ENCODE results near the gene COPB1.

COPB1 gene

DNA sequence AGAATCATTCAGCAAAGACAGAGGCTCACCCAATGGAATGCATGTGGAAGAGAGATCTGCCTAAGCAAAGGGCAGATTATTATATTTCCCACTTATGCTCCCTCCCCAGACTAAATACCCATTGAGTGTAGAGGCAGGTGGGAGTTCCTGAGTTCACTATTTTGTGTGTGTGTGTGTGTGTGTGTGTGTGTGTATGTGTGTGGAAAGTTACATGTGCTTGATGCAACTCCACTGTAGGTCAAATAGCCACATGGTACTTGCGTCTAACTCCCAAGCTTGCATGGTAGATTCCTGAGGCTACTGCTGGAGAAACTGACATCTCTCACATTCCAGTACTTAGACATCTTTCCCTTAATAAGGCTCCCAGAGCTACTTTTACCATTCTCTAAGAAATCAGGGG lies 3.4 kb upstream of the COPB1 start:
- DNase-seq, result no peak

DNA sequence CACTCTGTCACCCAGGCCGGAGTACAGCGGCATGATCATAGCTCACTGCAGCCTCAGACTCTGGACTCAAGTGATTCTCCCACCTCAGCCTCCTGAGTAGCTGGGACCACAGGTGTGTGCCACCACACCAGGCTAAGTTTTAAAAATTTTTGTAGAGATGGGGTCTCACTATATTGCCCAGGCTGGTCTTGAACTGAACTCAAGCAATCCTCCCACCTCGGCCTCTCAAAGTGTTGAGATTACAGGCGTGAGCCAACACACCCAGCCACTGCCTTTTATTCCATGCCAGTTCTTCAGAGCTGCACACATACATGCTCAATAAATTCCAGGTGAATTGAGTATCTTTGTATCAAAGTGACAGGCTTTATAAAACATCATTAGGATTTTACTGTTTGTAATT lies 2.4 kb upstream of the COPB1 start:
- DNase-seq, result no peak

DNA sequence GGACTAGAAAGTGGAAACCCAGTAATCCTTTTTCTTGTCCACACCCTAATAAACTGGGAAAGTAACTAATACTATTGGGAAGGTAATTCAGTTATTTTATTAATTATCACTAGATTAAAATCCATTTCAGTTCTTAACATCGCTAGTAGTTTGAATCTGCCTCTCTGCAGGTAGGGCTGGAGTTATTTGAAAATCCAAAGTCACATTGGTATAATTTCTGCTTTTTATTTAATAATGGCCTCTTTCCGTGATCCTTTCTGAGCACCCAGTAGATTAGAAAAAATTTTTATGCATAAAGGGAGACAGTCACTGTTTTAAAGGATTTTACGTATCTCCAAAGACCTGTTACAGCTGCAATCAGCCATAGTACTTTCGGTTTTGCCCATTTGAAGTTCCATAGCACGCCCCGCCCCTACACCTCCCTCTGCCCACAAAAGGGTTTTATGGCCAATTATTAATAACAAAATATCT lies 605 bp upstream of the COPB1 start:
- DNase-seq, result peak; percentile 53

DNA sequence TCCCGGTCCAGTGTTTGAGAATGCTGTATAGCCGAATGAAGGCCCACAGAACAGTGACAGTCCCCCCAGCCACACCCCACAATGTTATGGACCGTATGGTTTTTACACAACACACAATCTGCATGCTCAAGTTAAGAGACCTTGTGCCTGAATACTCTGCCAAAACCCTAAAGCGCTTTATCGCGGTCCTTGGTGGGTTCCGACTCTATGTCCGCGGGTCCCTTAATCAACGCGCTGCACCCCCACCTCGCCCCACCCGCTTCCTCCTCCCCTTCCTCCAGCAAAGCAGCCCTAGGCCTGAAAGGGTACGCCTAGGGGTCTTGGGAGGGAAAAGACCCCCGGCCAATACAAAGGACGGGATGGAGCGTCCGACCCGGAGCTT lies 442 bp downstream of the COPB1 start:
- peak; percentile 57 for DNase-seq

DNA sequence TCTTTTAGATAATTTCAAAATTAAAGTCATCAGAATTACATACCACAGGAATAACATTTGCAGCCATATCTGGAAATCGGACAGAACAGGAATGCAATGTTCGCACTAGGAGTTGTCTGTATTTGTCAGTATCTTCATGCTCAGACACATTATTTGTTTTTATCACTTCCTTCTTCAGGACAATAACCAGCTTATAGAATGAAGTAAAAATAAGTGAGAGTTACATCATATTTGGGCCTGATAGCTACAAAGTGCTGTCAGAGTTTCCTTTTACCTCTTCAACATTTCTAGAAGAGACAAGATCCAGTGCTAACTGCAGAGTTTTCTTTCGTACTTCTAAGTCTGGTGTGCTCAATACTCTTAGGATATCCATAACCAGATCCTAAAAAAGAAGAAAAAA lies 18.9 kb downstream of the COPB1 start:
- no peak for DNase-seq

DNA sequence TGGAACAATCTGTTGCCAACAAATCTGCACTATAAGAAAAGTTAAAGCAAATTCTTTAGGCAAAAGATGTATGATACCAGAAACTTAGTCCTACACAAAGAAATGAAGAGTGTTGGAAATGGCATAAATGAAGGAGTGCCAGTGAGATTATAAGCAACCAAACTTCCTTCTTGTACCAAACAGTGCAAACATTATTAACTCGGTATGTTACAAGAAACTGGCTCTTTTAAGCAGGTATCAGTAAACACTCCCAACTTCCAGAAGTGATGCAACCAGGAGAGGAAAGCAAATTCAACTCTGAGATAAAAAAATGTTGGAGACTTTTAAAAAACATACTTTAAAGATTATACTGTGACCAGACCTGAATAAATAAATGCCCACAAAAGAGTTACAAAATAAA lies 28.5 kb downstream of the COPB1 start:
- no peak for DNase-seq

DNA sequence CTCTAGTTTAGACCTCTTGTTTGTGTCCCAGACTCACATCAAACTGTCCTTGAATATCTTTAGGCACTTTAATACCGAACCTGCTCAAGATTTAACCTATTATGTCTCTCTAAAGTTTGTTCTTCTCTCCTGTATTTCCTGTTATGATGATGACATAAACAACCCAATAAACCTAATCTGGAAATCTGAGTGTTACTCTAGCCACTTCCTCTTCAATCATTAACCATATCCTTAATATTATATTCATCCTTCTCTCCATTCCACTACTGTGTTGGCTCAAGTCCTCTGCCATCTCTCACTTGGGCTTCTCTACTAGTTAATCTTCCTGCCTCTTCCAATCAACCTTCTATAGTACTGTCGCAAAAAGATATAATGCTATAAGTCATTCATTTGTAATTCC lies 36.0 kb downstream of the COPB1 start:
- DNase-seq, result no peak

DNA sequence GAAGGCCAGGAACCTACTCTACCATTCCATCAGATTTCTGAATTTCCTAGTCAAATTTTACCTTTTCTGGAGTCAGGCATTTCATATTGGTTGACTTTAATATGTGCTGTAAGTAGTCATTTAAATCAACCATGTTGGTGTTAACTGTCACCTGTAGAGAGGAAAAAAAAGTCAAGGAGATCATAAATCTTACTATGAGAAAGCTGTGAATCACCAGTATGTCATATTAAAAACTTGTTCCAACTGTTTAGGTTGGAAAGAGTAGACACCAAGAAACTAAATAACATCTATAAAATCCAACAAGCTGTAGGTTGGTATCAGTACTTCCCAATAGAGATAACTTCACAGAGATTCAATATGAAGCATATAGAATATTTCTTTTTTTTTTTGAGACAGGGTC lies 39.5 kb downstream of the COPB1 start:
- DNase-seq, result no peak

DNA sequence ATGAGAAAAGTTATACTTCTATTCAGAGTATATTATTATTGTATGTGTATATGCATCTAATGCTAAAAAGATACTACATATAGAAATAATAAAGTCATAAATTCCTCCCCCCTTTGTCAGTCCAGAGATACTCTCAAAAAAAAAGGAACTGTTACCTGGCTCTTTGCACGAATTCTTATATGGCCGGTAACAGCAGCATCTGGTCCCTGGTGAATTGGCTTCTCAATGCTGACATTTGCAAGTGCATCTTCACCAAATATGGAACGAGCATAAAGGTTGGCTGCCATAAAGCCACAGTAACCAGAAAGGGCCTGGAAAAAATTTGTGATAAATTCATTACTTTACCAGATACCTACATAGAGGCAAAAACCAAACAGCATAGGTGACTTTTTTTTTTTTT lies 41.2 kb downstream of the COPB1 start:
- no peak for DNase-seq

DNA sequence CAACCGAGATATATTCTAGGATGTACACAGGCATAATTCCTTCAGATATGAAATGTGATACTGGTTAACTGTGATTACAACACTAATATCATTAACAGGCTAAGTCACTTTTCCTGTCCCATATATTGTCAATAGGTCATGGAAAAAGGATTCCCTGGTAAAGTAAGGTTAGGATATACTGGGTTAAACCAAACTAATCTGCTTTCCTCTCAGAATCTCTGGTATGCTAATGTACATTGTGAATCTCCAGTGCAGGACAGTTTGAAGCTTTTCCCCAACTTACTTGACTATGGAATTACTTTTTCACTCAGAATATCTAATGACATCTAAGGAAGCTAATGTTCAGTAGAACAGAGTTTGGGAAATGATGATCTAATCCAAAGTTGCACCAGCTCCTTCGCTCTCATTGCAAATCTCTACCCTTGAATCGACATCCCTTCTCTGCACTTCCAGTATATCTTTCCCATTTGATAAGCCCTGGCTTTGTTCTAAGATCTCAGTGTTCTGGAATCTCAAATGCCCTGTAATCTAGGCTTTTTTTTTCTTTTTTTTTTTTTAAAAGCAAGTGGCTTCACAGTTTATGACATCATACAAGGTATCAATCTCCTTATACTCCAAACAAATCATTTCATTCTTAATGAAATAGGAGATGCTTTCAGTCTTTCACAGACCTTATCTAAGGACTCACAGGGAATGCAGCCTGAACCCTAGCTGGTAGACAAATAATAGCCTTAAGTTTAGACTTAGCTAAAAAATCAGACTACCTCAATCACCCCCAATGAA lies 43.8 kb downstream of the COPB1 start:
- DNase-seq, result no peak

DNA sequence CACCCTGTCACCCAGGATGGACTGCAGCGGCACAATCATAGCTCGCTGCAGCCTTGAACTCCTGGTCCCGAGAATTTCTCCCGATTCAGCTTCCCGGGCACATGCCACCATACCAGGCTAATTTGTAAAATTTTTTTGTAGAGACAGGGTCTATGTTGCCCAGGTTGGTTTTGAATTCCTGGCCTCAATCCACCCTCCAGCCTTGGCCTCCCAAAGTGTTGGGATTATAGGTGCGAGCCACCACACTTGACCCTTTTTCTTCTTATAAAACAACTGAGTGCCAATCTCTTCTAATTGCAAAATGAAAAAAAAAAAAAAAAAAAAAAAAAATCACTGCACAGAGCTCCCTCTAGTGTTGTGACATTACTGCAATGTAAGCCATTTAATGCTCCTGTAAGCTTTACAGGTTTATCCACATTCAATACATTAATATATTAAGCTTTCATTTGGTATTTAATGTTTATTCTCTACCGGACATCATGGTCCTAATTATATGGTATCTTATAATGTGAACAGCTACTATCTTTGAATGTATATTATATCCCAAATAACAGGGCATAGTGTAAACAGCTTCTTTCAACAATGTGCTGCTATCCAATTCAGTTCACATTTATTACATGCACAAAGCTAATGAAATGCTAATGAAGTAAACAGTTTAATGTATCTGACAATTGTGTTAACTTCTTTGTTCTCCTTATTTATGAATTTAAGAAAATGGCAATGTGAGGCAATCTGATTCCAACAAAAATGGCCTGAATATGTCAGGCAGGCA lies 44.6 kb downstream of the COPB1 start:
- no peak for DNase-seq

DNA sequence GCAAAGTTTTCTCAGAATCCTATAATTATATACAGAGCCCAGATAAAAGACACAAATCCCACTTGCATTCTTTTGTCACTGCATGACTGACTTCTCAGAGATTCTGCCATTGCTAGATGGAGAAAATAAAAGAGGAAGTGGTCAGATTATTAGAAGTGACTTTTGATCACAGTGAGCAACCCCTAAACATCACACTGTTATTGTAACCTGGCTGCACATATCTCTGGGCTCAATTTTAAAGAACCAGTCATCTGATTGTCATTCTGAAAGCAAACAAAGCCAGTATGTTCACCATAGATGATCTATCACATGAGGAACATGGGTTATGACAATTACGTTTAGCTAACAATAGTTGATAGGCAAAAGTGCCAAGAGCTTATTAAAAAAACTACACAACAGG lies 47.8 kb downstream of the COPB1 start:
- DNase-seq, result no peak

DNA sequence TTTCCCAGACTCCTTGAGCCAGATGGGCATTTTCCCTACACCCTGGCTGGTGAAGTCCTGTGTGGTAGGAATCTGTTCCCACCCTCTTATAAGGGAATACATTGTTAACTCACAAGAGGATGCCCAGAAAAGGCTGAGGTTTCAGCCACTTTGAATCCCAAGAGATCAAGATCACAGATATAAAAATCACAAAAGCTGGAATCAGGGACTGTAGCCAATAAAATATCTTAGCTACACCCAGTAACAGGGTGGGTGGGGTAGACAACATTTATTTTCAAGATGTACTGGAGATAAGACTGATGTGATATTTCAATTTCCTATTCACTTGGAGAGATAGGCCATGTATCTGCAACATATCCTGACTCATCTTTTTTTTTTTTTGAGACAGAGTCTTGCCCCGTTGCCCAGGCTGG lies 50.3 kb downstream of the COPB1 start:
- DNase-seq, result no peak

DNA sequence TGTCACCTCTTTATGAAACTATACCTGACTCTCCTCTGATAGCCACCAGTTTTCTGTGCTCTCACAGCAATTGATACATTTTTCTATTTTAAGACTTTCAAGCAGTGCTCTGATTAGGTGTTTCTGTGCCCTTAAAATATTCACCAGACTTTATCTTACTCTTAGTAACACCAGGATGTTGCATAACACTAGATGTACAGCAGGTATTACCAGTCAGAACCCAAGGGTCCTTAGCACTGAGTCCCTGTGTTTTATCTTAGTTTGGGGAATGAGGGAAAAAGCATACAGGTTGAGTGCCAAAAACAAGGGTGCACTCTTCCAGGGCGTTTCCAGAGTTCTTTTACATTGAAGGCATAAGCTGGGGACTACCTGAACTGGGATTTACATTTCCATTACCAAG lies 51.4 kb downstream of the COPB1 start:
- DNase-seq, result no peak

DNA sequence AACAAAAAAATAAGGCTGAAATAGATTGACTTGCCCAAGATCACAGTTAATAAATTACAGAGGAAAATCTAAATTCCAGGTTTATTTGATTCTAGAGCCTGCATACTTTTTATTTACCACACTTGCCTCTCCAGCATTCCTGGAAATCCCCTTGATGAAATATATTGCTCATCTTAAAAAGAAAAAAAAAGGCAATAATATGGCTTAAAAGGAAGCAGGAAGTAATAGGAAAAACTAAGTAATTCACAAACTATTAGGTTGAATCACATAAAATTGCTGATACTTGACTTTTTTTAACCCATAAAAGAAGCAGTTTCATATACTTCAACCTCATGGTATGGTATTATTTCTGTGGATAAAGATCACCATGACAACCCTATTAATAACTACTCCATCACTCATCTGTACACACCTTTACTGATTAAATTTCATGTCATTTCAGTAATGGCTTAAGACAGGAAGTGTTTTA lies 52.9 kb downstream of the COPB1 start:
- no peak for DNase-seq

DNA sequence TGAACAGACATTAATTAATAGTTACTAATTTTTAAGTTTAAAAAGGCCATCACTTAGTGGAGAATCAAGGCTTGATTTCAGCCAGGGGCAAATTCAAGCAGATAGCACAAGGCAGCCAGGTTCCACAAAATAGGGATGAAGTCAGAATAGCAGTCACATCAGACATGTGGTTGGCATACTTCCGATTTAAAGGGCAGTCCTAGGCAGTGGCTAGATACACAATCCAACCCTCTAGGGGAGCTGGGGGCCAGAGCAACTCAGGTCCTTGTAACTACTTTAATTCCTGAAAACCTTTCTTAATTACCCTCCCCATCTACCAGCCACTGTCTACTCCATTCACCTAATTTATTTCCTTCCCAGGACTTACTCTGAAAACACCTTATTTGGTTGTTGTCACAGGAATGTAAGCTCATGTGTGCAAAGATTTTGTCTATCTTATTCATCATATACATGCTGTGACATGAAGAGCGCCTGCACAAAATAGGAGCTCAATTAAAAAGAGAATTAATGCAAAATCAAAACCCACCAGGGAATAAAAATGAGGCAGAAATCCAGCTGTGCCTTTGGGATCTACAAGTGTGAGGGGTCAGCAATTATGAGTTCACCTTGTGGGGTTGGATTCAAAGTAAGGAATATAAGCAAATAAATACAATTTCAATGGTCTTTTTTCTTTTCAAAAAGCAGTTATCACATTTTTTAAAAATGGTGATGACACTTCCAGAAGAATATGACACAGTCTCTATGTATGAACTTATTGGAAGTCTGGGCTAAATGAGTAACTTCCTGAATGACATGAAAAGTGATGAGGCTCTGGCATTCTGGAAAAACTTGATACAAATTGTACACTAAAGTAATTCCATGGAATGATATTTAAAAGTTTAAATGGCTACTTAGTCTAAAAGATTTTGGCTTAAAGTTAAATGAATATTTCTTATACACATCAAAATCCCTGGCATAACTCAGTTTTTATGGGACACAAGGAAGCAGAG lies 53.8 kb downstream of the COPB1 start:
- DNase-seq, result no peak

DNA sequence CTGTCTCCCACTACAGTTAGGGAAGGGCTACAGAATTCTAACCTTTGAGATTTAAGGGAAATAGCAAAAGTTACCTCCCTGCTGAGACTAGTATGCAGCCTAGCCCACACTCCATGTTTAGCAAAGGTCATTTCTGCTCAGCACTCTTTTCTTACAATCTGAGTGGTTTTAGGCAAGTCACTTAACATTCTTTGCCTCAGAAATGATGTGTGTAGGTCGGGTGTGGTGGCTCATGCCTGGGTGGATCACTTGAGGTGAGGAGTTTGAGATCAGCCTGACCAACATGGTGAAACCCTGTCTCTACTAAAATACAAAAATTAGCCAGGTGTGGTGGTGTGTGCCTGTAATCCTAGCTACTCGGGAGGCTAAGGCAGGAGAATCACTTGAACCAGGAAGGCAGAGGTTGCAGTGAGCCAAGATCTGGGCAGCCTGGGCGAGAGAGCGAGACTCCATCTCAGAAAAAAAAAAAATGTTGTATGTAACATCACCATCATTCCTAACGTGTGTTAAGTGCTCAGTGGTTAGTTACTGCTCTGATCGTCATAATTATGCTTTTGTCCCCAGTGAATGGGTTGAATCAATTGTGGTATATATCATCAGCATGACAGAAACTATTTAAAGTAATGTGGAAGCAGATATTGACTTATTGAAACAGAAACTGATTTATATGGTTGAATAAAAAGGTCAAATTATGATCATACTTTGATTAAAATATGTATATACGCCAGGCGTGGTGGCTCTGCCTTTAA lies 55.0 kb downstream of the COPB1 start:
- DNase-seq, result no peak

DNA sequence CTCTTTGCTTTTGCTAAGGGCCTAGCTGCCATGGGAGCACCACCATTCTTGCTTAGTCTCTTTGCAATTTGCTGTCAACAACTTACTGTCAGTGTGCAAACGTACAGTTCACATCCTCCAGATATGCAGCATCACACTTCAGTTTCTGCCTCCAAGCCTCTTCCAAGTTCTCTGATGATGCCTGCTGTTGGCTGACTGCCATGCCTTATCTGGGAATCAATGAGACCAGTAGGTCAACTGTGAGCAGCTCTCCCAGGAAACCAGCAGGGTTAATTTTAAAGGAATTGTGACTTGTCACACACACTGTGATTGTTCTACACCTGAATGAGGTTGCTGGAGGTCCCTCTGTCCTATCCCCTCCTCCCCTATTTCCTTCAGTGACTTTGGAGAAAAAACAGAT lies 56.0 kb downstream of the COPB1 start:
- DNase-seq, result no peak

DNA sequence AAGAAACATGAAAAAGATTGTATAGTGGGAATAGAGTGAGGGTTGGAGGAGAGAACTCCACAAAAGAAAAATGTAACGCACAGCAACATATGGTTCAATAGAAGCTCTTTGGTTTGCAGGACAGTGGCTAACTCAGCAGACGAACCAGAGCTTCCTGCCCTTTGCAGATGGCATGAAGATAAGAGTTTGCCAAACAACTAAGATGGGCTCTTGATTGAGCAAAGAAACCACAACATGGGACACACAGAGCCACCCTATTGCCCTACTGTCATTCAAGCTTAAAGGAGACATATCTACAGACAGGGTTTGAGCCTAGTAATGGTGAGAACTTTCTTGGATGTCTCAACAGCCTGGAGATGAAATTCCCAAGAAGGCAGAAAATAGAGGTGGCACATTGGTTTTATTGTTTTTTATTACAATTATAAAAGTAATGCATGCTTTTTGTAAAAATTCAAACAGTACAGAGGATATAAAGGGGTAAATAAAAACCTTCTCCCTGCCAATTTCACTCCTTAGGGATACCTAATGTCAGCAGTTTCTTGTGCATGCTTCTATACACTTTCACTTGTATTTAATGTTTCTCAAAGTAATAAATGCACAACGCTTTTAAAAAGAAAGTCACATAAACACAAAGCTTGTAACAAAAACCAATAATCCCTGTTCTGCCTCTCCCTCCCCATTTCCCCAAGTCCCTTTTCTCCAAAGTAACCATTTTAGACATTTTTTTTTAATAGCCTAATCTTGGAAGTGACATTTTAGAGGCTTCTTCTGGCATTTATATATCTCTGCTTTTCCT lies 63.7 kb downstream of the COPB1 start:
- no peak for DNase-seq

DNA sequence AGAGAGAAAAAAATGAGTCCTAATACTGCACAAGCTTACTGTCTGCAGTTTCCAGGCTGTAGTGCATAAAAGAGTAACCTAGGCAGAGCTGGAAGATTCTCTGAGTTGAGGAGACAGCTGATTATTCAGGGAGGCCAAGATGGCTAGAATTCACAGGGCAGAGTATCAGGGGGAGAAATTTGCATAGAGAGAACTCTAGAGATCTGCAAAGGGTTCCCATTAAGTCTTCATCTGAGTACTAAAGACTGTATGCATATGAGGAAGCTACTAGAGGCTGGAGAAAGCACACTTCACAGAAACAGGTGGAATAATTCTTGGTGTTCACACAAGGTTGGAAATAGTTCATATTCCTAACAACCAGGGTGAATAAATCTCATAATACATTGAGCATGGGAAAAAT lies 74.0 kb downstream of the COPB1 start:
- DNase-seq, result no peak

DNA sequence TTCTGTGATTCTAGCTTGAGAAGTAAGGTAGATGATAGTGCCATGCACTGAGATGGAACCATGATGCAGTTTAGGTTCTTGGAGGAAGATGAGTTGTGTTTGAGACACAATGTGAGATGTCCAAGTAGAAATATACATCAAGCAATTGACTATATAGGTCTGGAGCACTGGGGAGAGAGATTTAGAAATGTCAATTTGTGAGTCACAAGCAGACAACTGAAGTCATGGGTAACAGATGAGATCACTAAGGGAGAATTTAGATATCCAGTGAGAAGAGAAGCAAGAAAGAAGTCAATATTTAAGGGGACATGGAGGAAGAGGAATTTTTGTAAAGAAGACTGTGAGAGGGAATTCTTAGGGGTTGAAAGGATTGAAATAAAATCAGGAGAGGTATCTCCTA lies 75.5 kb downstream of the COPB1 start:
- no peak for DNase-seq

DNA sequence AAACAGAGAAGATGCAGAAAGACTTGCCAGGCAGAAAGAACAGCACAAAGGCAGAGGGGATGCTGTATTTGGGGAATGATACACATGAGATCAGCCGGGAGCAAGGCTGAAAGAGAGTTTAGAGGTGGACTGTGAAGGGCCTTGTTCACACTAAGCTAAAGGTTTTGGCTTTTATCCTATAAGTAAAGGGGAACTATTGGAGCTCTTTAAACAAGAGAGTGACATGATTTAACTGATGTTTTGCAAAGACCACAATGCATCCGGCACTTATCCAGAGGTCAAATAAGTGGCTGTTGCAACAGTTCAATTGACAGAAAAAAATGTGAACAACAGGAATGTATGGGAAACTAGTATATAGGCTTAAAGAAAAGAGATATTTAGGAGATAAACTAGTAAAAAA lies 76.0 kb downstream of the COPB1 start:
- no peak for DNase-seq

Measured in stimulated activated CD8-positive, alpha-beta memory T cell treated with anti-CD3 and anti-CD28 coated beads, Interleukin-4, amount 100 ng/mL, for 48 hours (primary cell).